Endometrial microvascular endothelial cells (primary cell): ENCODE data around the gene CCDC127. TPM values are rescaled to one million over a fixed set of nuclear protein-coding genes. Genes with fewer than 3 reads are reported as not detected.
"Not testable (repeated sequence)": the region's sequence is repeated elsewhere in the genome, so short reads cannot be mapped to it uniquely, and the experiment has no call there.

Experiments used
- in situ Hi-C: cut with HindIII; loops from 2 replicates; pipeline ENCODE4 v1.10.0; 2017; ENCODE audit warnings: low sequenced_read_pairs, low pct_unique_long_range_greater_than_20kb; ENCODE audit errors: inconsistent ontology term
- total RNA-seq: library from RNA; depleted of rRNA; stranded (reverse); fragments of >200 nt; gene quantifications from one replicate; pipeline ENCODE4 v1.2.3, GENCODE V29; 2015; ENCODE audit errors: inconsistent ontology term

The CCDC127 gene, protein sequence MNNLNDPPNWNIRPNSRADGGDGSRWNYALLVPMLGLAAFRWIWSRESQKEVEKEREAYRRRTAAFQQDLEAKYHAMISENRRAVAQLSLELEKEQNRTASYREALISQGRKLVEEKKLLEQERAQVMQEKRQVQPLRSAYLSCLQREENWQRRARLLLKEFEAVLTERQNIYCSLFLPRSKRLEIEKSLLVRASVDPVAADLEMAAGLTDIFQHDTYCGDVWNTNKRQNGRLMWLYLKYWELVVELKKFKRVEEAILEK
- total RNA-seq = 5.6 TPM

DNA sequence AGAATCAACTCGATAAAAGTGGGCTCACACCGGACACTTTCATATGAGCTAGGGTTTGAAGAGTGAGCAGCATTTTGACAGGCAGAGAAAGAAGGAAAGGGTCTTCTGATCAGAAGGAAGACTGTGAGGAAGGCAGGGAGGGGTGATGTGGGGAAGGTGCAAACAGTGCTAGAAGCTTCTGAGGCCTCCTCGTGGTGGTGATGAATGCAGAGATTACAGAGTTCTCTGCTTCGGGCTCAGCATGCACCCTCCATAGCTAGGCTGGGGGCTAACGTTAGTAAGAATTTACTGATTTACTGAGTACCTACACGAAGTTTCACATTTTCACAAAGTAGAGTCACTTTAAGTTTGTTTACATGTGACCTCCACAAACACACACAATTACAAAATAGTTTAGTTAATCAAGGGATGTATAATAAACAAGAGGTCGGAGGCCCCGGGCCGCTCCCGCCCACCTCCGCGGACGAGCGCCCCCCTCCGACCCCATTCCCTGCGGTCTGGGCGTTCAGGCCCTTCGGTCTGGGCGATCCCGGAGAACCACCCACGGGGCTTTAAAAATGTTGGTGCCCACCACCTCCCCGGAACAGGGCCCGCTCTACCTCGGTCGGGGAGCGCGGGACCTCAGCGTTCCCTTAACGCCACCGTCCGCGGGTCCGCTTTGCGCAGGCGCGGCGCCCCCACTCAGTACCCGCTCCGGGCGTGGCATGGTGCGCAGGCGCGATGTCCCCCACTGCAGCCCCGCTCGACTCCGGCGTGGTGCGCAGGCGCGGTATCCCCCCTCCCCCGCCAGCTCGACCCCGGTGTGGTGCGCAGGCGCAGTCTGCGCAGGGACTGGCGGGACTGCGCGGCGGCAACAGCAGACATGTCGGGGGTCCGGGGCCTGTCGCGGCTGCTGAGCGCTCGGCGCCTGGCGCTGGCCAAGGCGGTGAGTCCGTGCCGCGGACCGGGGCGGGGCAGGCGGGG, at the start of gene CCDC127, which contains the start of gene SDHA:
CCDC127 (minus strand) TSS at position 660 of the 963 bp plus-strand sequence. CDS start 1,304 bp downstream, outside the sequence.
SDHA (plus strand) TSS at position 827 of the 963 bp plus-strand sequence; CDS start at position 863, 36 bp downstream.
- in situ Hi-C loops = not testable (repeated sequence)

DNA sequence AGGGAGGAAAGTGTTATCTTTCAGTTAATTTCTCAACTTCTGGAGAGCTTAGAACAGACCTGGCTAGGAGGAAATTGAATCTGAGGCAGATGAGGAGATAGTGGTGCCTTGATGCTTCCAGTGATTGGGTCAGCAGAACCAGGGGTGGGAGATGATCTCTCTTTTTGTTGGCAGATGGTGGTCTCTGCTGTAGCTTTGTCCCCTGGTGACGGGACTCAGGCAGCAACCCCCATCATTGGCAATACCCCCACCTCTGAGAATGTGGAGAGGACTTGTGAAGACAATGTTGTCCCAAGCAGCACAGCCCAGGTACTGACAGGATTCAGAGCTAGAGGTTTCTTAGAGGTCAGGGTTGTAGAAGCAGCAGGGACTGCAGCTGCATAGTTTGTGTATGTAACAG, 49.8 kb upstream of the CCDC127 start:
- in situ Hi-C loops = no loop called here

DNA sequence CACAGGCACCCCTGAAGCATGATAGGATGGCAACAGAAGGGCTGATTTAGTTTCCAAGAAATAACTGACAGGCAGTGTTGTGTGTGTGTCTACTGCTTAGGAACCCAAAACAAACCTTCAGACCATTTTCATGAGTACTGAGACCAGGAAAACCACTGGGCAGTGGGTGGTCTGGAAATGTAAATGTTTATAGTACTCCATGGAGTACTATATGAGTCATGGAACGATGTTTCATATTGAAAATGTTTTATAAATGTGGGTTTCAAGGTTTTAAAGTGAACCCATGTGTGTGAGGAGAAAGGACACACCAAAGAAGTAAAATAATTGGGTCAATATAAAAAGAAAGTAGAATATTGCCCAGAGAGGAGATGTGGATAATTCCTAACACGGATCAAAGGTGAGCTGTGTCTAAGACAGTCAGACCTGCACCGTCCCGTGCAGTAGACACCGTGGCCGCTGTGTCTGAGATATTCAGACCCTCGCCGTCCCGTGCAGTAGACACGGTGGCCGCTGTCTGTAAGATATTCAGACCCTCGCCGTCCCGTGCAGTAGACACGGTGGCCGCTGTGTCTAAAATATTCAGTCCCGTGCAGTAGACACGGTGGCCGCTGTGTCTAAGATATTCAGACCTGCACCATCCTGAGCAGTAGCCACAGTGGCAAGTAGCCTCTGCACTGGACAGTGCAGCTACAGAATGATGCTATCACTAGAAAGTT, 48.5 kb upstream of the CCDC127 start:
- in situ Hi-C loops = not testable (repeated sequence)

DNA sequence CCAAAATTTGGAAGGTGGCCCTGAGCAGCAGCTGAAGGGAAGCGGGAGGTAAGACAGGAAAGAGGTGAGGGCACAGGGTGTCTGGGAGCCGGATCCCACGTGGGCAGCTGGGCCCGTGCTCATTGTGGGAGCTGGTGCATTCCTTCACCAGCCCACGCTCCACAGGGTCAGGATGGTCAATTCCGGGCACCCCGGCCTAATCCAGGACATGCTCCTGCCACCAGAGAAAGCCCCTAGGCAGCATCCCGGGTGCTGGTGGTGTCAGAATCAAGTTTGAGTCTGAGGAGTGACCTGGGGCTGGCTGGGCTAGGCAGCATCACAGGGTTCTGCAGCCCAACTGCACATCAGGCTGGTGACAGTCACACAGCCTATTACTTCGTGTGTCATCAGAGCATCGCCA, 46.4 kb upstream of the CCDC127 start:
- in situ Hi-C loops = no loop called here

DNA sequence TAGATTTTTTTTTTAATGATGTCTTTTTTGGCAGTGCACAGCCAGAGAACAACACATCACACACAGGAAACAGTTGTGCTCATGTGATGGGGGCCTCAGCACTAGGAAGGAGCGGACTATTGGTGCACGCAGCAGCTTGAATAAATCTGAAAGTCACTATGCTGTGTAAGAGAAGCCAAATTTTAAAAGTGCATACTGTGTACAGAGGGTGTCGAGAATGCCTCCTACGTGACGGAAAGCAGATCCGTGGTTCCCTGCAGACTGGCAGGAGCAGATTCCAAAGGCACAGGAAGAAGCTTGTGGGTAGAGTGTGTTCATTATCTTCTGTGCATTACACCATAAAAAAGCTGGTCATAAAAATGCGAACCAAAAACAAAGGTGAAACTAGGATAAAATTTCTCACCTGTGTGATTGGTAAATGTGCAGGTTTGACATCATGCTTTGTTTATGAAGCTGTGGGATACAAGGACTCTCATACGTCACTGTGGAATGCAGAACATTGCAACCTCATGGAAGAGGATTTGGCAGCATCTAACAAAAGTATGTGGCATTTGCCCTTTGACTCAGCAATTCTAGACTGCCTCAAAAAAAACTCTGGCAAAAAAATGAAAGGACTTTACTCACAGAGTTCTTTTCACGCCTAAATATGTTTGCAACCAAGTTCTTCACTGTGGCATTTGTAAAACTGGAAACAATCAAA, 45.5 kb upstream of the CCDC127 start:
- in situ Hi-C loops = not testable (repeated sequence)

DNA sequence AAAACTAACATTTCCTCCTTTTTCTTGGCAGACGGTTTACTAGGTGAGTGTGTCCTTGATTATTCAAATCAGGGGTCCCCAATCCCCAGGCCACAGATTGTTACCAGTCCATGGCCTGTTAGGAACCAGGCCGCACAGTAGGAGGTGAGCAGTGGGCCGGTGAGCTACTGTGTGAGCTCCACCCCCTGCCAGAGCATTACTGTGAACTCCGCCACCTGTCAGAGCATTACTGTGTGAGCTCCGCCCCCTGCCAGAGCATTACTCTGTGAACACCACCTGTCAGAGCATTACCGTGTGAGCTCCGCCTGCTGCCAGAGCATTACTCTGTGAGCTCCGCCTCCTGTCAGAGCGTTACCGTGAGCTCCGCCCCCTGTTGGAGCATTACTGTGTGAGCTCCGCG, 39.2 kb upstream of the CCDC127 start:
- in situ Hi-C loops = no loop called here

DNA sequence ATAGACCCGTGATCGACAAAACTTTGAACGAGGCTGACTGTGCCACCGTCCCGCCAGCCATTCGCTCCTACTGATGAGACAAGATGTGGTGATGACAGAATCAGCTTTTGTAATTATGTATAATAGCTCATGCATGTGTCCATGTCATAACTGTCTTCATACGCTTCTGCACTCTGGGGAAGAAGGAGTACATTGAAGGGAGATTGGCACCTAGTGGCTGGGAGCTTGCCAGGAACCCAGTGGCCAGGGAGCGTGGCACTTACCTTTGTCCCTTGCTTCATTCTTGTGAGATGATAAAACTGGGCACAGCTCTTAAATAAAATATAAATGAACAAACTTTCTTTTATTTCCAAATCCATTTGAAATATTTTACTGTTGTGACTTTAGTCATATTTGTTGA, 38.4 kb upstream of the CCDC127 start:
- in situ Hi-C loops = not testable (repeated sequence)

DNA sequence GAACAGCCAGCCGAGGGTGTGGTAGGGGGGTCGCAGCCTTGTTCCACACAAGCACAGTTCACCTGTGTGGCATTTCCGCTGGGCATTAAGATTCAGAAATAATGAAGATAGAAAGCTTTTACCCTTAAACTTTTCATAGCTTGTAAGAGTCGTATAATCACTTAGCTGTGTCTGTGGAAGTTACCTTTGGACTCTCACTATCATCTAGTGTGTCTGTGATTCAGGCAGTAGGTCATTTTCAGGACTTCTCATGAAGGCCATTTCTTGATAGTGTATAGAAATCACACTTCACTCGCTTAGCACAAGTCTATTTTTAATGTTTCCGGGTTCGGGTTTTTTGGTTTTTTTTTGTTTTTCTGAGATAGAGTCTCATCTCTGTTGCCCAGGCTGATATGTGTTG, 37.2 kb upstream of the CCDC127 start:
- in situ Hi-C loops = not testable (repeated sequence)

DNA sequence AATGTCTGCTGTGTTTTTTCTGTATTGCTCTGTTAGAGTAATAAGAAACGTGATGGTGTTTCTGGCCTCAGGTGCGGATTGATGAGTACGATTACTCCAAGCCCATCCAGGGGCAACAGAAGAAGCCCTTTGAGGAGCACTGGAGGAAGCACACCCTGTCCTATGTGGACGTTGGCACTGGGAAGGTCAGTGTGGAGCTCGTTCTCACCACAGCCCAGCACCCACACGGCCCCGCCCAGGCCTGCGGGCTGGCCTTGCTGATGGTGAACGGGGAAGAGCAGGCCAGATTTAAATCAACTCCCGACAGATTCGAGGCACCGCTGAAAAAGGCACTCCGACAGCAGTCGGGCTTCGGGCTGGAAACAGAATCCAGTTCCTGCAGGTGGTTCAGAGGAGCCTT, 36.4 kb upstream of the CCDC127 start:
- in situ Hi-C loops = not testable (repeated sequence)

DNA sequence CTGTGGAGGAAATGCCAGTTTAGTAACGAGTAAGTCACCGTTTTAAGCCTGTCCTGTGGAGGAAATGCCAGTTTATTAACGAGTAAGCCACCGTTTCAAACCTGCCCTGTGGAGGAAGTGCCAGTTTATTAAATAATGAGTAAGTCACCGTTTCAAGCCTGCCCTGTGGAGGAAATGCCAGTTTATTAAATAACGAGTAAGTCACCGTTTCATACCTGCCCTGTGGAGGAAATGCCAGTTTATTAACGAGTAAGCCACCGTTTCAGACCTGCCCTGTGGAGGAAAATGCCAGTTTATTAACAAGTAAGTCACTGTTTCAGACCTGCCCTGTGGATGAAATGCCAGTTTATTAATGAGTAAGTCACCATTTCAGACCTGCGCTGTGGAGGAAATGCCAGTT, 34.6 kb upstream of the CCDC127 start:
- in situ Hi-C loops = no loop called here

DNA sequence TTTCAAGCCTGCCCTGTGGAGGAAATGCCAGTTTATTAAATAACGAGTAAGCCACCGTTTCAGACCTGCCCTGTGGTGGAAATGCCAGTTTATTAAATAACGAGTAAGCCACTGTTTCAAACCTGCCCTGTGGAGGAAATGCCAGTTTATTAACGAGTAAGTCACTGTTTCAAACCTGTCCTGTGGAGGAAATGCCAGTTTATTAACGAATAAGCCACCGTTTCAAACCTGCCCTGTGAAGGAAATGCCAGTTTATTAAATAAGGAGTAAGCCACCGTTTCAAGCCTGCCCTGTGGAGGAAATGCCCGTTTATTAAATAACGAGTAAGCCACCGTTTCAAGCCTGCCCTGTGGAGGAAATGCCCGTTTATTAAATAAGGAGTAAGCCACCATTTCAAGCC, 34.0 kb upstream of the CCDC127 start:
- in situ Hi-C loops = not testable (repeated sequence)

DNA sequence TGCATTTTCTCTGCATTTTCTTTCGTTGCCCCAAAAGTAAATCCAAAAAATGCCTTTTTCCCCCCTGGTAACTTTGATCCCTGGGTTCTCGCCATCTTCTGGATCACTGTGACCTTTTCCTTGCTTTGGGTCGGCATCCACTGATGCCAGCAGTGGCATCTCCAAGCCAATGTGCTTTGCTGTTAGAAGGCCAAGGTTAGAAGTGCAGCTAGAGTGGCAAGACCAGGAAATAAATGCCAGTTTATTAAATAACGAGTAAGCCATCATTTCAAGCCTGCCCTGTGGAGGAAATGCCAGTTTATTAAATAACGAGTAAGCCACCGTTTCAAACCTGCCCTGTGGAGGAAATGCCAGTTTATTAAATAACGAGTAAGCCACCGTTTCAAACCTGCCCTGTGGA, 33.6 kb upstream of the CCDC127 start:
- in situ Hi-C loops = not testable (repeated sequence)

DNA sequence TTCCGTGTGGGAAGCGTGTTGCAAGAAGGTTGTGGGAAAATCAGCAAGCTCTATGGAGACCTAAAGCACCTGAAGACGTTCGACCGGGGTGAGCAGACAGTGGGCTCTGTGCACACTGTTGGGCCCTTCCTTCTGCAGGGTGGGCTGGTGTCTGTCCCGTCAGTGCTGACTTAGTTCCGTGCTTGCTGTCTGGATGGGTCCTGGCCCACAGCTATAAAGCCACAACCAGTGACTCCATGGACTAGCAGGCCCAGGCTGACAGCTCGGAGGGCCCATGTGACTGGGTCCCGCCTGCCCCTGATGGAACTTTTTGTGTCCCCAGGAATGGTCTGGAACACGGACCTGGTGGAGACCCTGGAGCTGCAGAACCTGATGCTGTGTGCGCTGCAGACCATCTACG, 33.1 kb upstream of the CCDC127 start:
- in situ Hi-C loops = not testable (repeated sequence)

DNA sequence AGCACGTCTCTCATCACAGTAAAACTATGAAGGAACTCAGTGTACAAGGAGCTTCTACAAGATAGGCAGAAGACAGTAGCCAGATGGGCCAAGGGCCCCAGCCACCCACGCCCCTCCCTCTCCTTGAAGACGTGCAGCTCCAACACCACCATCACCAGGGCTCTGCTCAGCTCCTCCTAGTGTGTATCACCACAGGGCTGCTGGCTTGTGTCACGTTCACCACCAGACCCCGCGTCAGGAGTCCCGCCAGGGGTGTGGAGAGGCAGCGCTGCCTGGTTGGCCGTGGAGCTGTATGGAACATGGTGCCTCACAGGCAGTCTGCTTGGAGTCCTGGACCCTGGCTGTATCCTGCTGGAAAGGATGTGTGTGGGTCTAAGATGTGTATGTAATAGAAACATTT, 32.4 kb upstream of the CCDC127 start:
- in situ Hi-C loops = not testable (repeated sequence)

DNA sequence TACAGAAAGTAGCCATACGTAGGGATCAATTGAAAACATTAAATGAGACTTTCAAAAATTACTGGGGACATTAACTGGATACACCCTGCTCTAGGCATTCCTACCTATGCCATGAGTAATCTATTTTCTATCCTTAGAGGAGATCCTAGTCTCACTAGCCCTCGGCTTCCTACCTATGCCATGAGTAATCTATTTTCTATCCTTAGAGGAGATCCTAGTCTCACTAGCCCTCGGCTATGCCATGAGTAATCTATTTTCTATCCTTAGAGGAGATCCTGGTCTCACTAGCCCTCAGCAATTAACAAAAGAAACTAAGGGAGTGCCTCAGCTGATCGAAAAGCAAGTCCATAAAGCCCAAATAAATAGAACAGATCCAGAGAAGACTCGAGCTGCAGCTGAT, 27.8 kb upstream of the CCDC127 start:
- in situ Hi-C loops = not testable (repeated sequence)

DNA sequence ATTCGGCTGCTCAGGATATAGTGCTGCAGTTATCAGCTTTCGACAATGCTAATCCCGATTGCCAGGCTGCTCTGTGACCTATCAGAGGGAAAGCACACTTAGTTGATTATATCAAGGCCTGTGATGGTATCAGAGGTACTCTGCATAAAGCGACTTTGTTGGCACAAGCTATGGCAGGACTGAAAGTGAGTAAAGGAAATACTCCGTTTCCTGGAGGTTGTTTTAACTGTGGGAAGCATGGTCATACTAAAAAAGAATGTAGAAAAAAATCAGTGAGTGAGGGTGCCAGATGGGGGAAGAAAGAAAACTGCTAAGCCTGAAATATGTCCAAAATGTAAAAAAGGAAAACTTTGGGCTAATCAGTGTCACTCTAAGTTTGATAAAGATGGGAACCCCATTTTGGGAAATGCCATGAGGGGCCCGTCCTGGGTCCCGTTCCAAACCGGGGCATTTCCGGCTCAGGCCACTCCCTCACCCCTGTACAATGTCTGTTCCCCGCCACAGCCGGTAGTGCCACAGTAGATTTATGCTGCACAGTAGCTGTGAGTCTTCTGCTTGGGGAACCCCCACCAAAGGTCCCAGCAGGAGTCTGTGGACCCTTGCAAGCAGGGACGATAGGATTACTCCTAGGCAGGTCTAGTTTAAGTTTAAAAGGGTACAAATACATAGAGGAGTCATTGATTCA, 25.9 kb upstream of the CCDC127 start:
- in situ Hi-C loops = not testable (repeated sequence)

DNA sequence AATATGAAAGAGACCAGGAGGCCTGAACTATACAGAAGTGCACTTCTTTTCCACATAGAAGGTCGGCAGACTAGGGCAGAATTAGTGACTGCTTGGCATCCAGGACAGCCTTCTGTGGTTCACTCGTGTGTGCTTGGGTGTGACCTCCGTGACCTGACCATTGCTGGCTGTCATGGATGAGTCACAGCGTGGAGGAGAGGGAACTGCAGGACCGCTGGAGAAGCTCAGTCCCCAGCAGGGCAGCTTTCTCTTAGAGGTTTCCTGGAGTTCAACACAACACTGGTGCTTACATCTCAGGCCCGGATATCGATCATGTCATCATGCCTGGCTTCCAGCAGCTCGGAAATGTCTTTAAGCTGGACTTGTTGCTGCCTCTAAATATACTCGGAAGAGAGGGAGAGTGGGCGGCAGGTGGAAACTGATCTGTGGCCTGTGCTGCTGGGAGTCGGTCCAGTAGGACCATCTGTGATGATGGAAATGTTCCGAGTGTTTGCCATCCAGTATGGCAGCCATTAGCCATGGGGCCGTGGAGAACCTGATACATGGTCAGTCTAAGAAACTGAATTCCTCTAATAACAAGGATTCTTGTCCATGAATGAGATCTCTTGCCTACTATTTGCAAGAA, 23.2 kb upstream of the CCDC127 start:
- in situ Hi-C loops = not testable (repeated sequence)

DNA sequence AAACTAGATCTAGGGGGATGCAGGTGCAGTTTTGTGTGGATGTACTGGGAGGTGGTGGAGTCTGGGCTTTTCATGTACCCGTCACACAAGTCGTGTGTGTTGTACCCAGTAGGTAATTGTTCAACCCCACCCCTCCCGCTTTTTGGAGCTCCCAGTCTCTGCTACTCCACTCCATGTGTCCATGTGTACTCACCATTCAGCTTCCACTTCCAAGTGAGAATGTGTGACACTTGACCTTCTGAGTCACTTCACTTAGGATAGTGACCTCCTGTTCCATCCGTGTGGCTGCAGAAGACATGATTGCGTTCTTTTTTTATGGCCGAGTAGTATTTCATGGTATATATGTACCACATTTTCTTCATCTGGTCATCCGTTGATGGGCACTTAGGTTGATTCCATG, 22.6 kb upstream of the CCDC127 start:
- in situ Hi-C loops = not testable (repeated sequence)
